ENCODE data around the gene TKTL1.

TKTL1 gene

DNA sequence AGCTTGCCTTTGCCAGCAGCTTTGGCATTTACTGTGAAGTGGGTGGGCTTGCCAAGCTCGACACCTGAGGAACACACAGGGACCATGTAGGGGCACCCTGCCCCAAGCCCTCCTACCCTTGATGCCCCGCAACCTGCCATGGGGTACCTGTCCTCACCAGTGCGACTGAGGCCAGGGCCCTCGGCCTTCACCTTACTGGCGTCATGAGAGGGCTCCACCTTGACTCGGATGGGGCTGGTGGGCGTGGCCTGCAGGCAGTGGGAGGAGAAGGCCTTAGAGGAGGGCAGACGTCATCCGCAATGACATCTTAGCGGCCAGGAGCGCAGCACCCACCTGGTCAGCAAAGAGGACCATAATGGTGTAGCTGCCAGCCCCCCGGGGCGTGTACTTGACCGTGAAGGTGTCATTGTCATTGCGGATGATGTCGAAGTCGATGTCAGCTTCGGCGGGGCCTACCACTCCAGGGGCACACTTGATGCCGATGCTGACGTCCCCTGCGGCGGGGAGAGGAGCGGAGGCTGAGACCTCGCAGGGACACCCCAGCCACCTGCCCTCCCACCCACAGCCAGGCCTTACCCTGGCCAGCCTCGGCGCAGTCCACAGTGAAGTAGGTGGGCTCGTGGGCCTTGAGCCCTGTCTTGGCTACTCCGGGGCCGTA, 66.6 kb downstream of the TKTL1 start:
- DNase-seq (ENCODE audit: low read depth) = no peak

GRCh38 chrX:154363706-154364439, 68.3 kb downstream of the TKTL1 start:
- DNase-seq (ENCODE audit: low read depth) = no peak

GRCh38 chrX:154365052-154365600, 69.5 kb downstream of the TKTL1 start:
- DNase-seq (ENCODE audit: low read depth) = no peak

DNA sequence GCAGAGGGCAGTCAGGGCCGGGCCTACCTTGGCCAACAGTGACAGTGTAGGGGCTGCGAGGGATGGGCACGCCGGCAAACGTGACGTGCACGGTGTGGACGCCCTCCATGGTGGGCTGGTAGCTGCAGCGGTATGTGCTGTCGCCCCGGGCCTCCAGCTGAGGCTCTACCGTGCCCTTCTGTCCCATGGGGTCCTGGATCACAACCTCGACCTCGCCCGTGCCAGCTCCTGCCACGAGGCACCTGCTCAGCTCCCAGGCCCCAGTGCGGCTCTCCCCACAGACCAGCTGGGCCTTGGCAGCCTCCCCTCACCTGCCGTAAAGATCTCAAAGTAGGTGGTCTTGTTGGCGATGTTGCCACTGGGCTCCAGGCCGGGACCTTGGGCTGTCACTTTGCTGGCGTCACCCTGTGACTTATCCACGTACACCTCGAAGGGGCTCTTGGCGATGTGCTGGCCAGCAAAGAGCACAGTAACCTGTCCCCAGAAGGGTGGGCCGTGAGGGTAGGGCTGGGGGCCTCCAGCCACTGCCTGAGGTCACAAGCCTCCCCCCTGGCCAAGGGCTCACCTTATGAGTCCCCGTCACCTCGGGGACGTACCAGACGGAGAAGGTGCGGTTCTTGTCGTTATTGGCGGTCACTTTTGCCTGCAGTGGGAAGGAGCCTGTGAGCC, 70.5 kb downstream of the TKTL1 start:
- no peak for DNase-seq (ENCODE audit: low read depth)

DNA sequence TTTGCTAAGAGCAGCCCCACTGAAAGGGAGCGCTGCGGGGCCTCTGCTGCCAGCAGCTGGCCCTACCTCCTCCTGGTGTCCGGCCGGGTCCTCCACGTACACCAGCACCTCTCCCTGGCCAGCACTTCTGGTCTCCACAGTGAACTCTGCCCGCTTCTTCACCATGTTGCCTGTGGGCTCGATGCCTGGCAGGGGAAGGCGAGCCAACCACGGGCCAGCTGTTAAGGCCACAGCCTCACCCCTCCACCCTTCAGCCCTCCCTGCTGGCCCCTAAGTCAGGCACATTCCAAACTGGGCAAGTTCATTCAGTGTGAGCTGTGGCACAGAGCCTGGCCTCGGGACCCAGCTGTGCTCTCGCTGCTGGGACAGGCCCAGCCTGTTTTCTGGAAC, 71.1 kb downstream of the TKTL1 start:
- DNase-seq (ENCODE audit: low read depth) = no peak

- DNase-seq (ENCODE audit: low read depth) = no peak
These were observed 72.1 kb downstream of the TKTL1 start for GRCh38 chrX:154367474-154368308.

DNA sequence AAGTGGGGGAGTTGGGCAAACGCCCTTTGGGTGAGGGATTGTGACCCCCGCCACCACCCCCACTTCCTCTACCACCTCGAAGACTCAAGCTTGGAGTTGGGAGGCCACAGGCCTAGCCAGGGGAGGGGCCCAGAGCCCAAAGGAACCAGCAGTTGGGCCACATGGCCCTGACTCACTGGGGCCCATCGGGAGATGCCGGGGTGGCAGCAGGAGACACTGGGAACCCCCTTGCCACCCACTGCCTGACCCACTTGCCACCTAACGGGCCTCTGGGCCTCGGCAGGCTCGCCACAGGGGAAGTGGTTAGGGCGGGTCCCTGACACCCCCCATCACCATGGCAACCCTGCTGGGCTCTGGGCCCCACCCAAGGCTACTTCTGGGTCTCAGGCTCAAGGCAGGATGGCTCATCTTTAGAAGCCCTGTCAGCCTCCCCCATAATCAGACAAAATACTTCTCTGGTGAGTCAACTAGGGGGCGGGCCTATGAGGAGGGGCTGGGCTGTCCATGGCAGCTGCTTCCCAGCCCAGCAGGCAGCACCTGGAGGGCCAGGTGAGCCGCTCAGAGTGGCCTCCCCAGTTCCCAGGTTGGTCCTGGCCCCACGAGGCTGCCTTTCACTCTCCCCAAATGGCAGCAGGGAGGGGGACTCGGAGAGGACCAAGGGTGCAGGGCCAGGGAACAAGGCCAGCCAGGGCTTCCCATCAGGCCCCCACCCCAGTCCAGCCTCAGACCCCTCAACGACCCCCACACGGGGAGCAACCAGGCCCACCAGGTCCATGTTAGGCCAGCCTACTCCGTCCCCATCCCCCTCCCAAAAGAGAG, 73.2 kb downstream of the TKTL1 start:
- DNase-seq (ENCODE audit: low read depth) = peak; percentile 91

GRCh38 chrX:154369449-154370299, 74.1 kb downstream of the TKTL1 start:
- DNase-seq (ENCODE audit: low read depth) = peak; percentile 60

GRCh38 chrX:154370300-154371016, 74.9 kb downstream of the TKTL1 start:
- no peak for DNase-seq (ENCODE audit: low read depth)

DNA sequence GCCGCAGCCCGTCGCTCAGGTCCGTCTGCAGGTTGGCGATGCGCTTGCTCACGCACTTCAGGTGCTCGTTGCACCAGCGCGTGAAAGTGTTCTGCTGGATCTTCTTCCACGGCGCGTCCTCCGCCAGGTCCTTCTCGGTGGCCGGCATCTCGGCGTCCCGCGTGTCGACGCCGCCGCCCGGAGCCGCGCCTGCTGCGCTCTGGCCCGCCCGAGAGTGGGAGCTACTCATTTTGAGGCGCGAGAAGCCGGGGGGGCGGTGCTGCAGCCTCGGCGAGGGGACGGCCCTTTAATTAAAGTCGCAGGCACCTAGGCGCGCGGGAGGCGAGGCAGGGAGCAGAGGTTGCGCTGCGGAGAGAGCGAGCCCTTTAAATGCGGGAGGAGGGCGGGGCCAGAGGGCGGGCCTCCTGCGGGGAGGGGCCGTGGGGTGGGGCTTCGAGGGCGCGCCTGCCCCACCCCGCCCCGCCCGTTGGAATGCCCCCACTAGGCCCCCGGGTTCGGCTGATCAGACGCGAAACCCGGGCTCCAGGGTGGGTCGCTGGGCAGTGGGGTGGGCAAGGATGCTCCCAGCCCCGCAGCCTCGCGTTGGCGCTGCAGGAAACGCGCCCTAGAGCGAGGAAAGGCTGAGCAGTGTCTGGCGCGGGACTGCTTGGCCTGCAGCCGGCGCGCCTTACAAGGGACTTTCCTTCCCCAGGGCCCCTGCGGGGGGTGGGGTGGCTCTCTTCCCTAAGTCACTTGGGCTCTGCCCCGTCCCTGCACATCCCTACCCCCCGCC, 75.6 kb downstream of the TKTL1 start:
- DNase-seq (ENCODE audit: low read depth) = peak; percentile 87

- no peak for DNase-seq (ENCODE audit: low read depth)
These were observed 76.2 kb downstream of the TKTL1 start for GRCh38 chrX:154371789-154372300.

DNA sequence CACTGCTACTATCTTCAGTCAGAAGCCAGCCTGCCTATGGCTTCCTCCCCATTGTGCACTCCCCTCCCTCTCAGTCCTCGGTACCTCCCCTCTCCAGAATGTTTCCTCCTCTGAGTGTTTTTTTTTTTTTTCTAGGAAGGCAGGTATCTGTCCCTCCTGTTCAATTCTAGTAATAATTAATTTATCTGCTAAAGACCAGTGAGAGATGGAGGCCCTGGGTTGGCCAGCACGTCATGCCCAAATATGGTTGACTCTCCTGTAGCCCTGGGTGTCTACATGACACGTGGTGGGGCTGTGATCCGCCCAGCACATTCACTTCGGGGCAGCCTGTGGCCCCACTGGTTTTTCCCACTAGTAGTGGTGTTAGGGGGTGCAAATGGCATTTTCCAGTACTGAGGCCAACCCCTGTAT, 77.0 kb downstream of the TKTL1 start:
- DNase-seq (ENCODE audit: low read depth) = no peak

DNA sequence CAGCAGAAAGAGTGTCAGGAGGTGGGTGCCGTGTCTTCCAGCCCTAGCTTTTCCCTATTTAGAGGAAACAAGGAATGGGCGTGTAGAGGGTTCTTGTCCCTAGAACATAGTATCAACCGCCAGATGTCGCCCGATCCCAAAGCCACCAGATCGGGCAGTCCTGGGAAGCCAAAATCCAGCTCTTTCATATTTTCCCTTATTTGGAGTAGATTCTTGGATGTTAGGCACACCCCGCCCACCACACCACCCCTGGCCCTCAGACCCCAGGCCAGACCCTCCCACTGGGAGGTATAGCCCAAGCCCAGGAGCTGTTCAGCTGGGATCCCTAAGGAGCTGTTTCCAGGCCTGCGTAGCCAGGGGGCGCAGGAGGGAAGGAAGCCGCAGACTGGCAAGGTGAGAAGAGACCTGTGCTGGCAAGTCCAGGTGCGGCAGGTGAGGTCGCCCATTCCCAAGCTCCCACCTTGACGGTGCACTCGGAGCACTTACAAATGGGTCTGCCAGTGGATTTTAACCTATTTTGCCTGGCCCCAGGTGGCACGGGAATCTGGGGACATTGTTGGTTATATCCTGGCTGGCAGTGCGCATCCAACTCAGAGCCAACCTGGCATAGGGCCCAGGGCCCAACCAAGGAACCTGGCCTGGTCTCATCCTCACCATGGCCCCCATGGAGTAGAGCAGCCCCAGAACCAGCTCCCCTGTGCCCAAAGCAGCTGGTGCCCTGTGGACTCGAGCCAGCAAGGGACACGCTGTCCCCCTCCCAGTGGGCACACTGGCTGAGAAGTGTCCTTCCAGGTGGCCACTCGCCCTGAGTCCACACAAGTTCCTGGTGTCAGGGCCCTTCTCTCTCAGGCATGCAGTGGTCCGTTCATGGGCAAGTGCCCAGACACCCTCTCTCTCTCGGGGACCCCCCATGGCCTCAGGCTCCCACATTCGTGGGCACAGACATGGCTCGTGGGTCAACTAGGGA, 78.0 kb downstream of the TKTL1 start:
- no peak for DNase-seq (ENCODE audit: low read depth)

- no peak for DNase-seq (ENCODE audit: low read depth)
These were observed 78.9 kb downstream of the TKTL1 start, which contains the start of gene FLNA for GRCh38 chrX:154374313-154375155. Gene FLNA (minus strand): TSS chrX:154374634. CDS start chrX:154371245, 3,389 bp downstream.

GRCh38 chrX:154375156-154375504, 79.5 kb downstream of the TKTL1 start:
- no peak for DNase-seq (ENCODE audit: low read depth)

DNA sequence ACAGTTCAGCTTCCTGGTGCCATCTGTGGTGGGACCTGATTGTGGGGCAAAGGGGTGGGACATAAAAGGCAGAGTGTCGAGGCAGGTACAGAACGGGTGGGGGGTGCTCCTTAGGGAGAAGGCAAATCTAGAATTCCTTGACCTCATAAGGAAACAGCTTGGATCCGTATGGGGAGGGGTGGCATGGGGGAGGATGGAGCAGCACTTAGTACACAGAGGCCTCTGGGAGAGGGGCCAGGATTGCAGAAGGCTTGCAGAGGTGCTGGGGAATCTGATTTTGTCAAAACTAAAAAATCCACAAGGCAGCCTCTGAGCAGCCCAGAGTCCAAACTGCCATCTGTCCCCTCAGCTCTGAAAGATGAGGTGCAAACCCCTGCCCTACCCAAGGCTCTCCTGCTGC, 81.2 kb downstream of the TKTL1 start:
- no peak for DNase-seq (ENCODE audit: low read depth)

Data from activated T-helper 9 cell treated with anti-CD3 and anti-CD28 coated beads, Interleukin-2, amount 50 U/mL, for 16 hours (primary cell).